Activated T-helper 1 cell treated with anti-CD3 and anti-CD28 coated beads, Interleukin-12 subunit alpha, Interleukin-12 subunit beta, Interleukin-2, Interleukin-4 antibody, amounts not matched to agents 30 ng/mL and 10 ng/mL and 1 ng/mL, durations not matched to agents 14 hours and 24 hours and 36 hours (primary cell): ENCODE results near the gene SORCS1. TPM values are rescaled to one million over a fixed set of nuclear protein-coding genes. Genes with fewer than 3 reads are reported as not detected.

Source experiments
- DNase-seq: peaks from one replicate; pipeline ENCODE4 v3.0.0; 2021; ENCODE audit warnings: low spot score
- H3K27ac Mint-ChIP-seq: one replicate; pipeline ENCODE4 v1.8.0; 2021; ENCODE audit warnings: mild to moderate bottlenecking, mixed read lengths
- H3K27me3 Mint-ChIP-seq: one replicate; pipeline ENCODE4 v1.8.0; 2022; ENCODE audit warnings: mild to moderate bottlenecking, moderate library complexity, mixed read lengths; ENCODE audit not compliant: insufficient read depth
- H3K36me3 Mint-ChIP-seq: one replicate; pipeline ENCODE4 v1.8.0; 2021; ENCODE audit warnings: low read depth, mixed read lengths
- H3K4me1 Mint-ChIP-seq: one replicate; pipeline ENCODE4 v1.8.0; 2021; ENCODE audit warnings: low read depth, mixed read lengths
- H3K4me3 Mint-ChIP-seq: one replicate; pipeline ENCODE4 v1.8.0; 2021; ENCODE audit warnings: mild to moderate bottlenecking, moderate library complexity, mixed read lengths
- H3K9me3 Mint-ChIP-seq: one replicate; pipeline ENCODE4 v1.8.0; 2021; ENCODE audit warnings: mixed read lengths
- intact Hi-C: fragments of 100-400 bp; cut with micrococcal nuclease; formaldehyde crosslinking; loops from one replicate; pipeline ENCODE4 v1.15.1; 2024
- total RNA-seq: library from RNA; stranded (reverse); gene quantifications from 2 replicates; pipeline ENCODE4 v1.2.3, GENCODE V29; 2022

Gene SORCS1
- total RNA-seq, 1 donor from 2014 or later: not detected

- Mint-ChIP-seq H3K9me3 (no peaks in the 10 kb centered on the region), H3K36me3 (no peaks in the 10 kb centered on the region), H3K4me3 (no peak overlapping the region), H3K27me3 (no peaks in the 10 kb centered on the region), H3K4me1 (no peaks in the 10 kb centered on the region), H3K27ac (no peak overlapping the region)
- intact Hi-C loops: no loop called here
- no peak for DNase-seq
Observed at GRCh38 chr10:106631016-106631702, 533.3 kb downstream of the SORCS1 start.

- DNase-seq: no peak
- H3K9me3 Mint-ChIP-seq: no peaks in the 10 kb centered on the region
- no peak overlapping the region for H3K27ac Mint-ChIP-seq
- no peaks in the 10 kb centered on the region for H3K4me1 Mint-ChIP-seq
- H3K4me3 Mint-ChIP-seq: no peak overlapping the region
- no peaks in the 10 kb centered on the region for H3K27me3 Mint-ChIP-seq
- H3K36me3 Mint-ChIP-seq: no peaks in the 10 kb centered on the region
- intact Hi-C loops: loop anchor here (10.0 kb wide), 1 partner anchor 1918 kb away; no protein-coding TSS in a partner anchor
Observed at GRCh38 chr10:106626371-106626770, 538.1 kb downstream of the SORCS1 start.

GRCh38 chr10:106625751-106626150 lies 538.8 kb downstream of the SORCS1 start:
- Mint-ChIP-seq H3K4me1 (no peaks in the 10 kb centered on the region), H3K9me3 (no peaks in the 10 kb centered on the region), H3K27ac (no peak overlapping the region), H3K27me3 (no peaks in the 10 kb centered on the region), H3K36me3 (no peaks in the 10 kb centered on the region), H3K4me3 (no peak overlapping the region)
- intact Hi-C loops: loop anchor here (10.0 kb wide), 1 partner anchor 1919 kb away; no protein-coding TSS in a partner anchor
- no peak for DNase-seq

- no peak overlapping the region for H3K4me3 Mint-ChIP-seq
- DNase-seq: no peak
Observed at GRCh38 chr10:106619346-106619745, 545.2 kb downstream of the SORCS1 start.

GRCh38 chr10:106618646-106619045 lies 545.9 kb downstream of the SORCS1 start:
- Mint-ChIP-seq H3K9me3 (no peaks in the 10 kb centered on the region), H3K27me3 (no peaks in the 10 kb centered on the region), H3K4me3 (no peak overlapping the region), H3K36me3 (no peaks in the 10 kb centered on the region), H3K27ac (no peak overlapping the region), H3K4me1 (no peaks in the 10 kb centered on the region)
- no peak for DNase-seq
- intact Hi-C loops: no loop called here

More at GRCh38 chr10:106619346-106619745, 545.2 kb downstream of the SORCS1 start:
- intact Hi-C loops: no loop called here
- H3K36me3 Mint-ChIP-seq: no peaks in the 10 kb centered on the region
- H3K9me3 Mint-ChIP-seq: no peaks in the 10 kb centered on the region
- H3K27ac Mint-ChIP-seq: no peak overlapping the region
- H3K4me1 Mint-ChIP-seq: no peaks in the 10 kb centered on the region
- H3K27me3 Mint-ChIP-seq: no peaks in the 10 kb centered on the region

GRCh38 chr10:106615081-106615480 lies 549.4 kb downstream of the SORCS1 start:
- no peaks in the 10 kb centered on the region for H3K9me3 Mint-ChIP-seq
- H3K4me3 Mint-ChIP-seq: no peak overlapping the region
- no peaks in the 10 kb centered on the region for H3K27me3 Mint-ChIP-seq
- no peak for DNase-seq
- intact Hi-C loops: no loop called here
- H3K4me1 Mint-ChIP-seq: no peaks in the 10 kb centered on the region
- H3K36me3 Mint-ChIP-seq: no peaks in the 10 kb centered on the region
- no peak overlapping the region for H3K27ac Mint-ChIP-seq

GRCh38 chr10:106614293-106614692 lies 550.2 kb downstream of the SORCS1 start:
- intact Hi-C loops: no loop called here
- no peaks in the 10 kb centered on the region for H3K4me1 Mint-ChIP-seq

GRCh38 chr10:106612381-106612780 lies 552.1 kb downstream of the SORCS1 start:
- no peak overlapping the region for H3K27ac Mint-ChIP-seq
- no peak overlapping the region for H3K4me3 Mint-ChIP-seq
- H3K36me3 Mint-ChIP-seq: no peaks in the 10 kb centered on the region
- no peak for DNase-seq
- H3K9me3 Mint-ChIP-seq: no peaks in the 10 kb centered on the region
- no peaks in the 10 kb centered on the region for H3K27me3 Mint-ChIP-seq
- intact Hi-C loops: no loop called here
- no peaks in the 10 kb centered on the region for H3K4me1 Mint-ChIP-seq

More at GRCh38 chr10:106614293-106614692, 550.2 kb downstream of the SORCS1 start:
- H3K4me3 Mint-ChIP-seq: no peak overlapping the region
- no peak overlapping the region for H3K27ac Mint-ChIP-seq
- DNase-seq: no peak
- H3K36me3 Mint-ChIP-seq: no peaks in the 10 kb centered on the region
- H3K27me3 Mint-ChIP-seq: no peaks in the 10 kb centered on the region
- H3K9me3 Mint-ChIP-seq: no peaks in the 10 kb centered on the region

- no peak overlapping the region for H3K4me3 Mint-ChIP-seq
- no peaks in the 10 kb centered on the region for H3K9me3 Mint-ChIP-seq
- intact Hi-C loops: no loop called here
- H3K36me3 Mint-ChIP-seq: no peaks in the 10 kb centered on the region
- H3K27ac Mint-ChIP-seq: no peak overlapping the region
- H3K27me3 Mint-ChIP-seq: no peaks in the 10 kb centered on the region
- no peak for DNase-seq
- no peaks in the 10 kb centered on the region for H3K4me1 Mint-ChIP-seq
Observed at GRCh38 chr10:106609470-106610266, 554.8 kb downstream of the SORCS1 start.

- no peak for DNase-seq
- H3K27me3 Mint-ChIP-seq: no peaks in the 10 kb centered on the region
- no peaks in the 10 kb centered on the region for H3K9me3 Mint-ChIP-seq
- H3K4me1 Mint-ChIP-seq: no peaks in the 10 kb centered on the region
- no peaks in the 10 kb centered on the region for H3K36me3 Mint-ChIP-seq
- intact Hi-C loops: no loop called here
- no peak overlapping the region for H3K4me3 Mint-ChIP-seq
- H3K27ac Mint-ChIP-seq: no peak overlapping the region
Observed at GRCh38 chr10:106608066-106608465, 556.4 kb downstream of the SORCS1 start.

- no peak for DNase-seq
- Mint-ChIP-seq H3K4me3 (no peak overlapping the region), H3K9me3 (no peaks in the 10 kb centered on the region), H3K36me3 (no peaks in the 10 kb centered on the region), H3K27me3 (no peaks in the 10 kb centered on the region), H3K27ac (no peak overlapping the region), H3K4me1 (no peaks in the 10 kb centered on the region)
- intact Hi-C loops: no loop called here
Observed at GRCh38 chr10:106595281-106595680, 569.2 kb downstream of the SORCS1 start.

- Mint-ChIP-seq H3K27me3 (no peaks in the 10 kb centered on the region), H3K36me3 (no peaks in the 10 kb centered on the region), H3K4me3 (no peak overlapping the region), H3K27ac (no peak overlapping the region), H3K4me1 (no peaks in the 10 kb centered on the region), H3K9me3 (no peaks in the 10 kb centered on the region)
- intact Hi-C loops: no loop called here
- DNase-seq: no peak
Observed at GRCh38 chr10:106593876-106594275, 570.6 kb downstream of the SORCS1 start.

- DNase-seq: no peak
- H3K4me3 Mint-ChIP-seq: no peak overlapping the region
- no peaks in the 10 kb centered on the region for H3K27me3 Mint-ChIP-seq
- H3K4me1 Mint-ChIP-seq: no peaks in the 10 kb centered on the region
- intact Hi-C loops: no loop called here
- no peak overlapping the region for H3K27ac Mint-ChIP-seq
- no peaks in the 10 kb centered on the region for H3K36me3 Mint-ChIP-seq
- no peaks in the 10 kb centered on the region for H3K9me3 Mint-ChIP-seq
Observed at GRCh38 chr10:106592396-106592795, 572.1 kb downstream of the SORCS1 start.
